GM12891 (cell line): ENCODE results near the gene APBB2.

ENCODE experiments used
- PAX5 ChIP-seq: IDR thresholded peaks from 2 replicates; pipeline ENCODE4 v1.6.1; 2011; ENCODE audit warnings: low read length, moderate library complexity, mild to moderate bottlenecking; ENCODE audit not compliant: insufficient read depth, severe bottlenecking
- POLR2A ChIP-seq: IDR thresholded peaks from 2 replicates; pipeline ENCODE4 v1.6.1; 2011; ENCODE audit warnings: low read depth, low read length, control low read depth
- POLR2AphosphoS5 ChIP-seq: IDR thresholded peaks from 2 replicates; pipeline ENCODE4 v1.6.1; 2011; ENCODE audit warnings: low read depth, low read length, control low read depth
- SPI1 ChIP-seq: IDR thresholded peaks from 2 replicates; pipeline ENCODE4 v1.6.1; 2011; ENCODE audit warnings: low read depth, low read length, control low read depth
- TAF1 ChIP-seq: IDR thresholded peaks from 2 replicates; pipeline ENCODE4 v1.6.1; 2011; ENCODE audit warnings: low read depth, low read length, control low read depth

DNA sequence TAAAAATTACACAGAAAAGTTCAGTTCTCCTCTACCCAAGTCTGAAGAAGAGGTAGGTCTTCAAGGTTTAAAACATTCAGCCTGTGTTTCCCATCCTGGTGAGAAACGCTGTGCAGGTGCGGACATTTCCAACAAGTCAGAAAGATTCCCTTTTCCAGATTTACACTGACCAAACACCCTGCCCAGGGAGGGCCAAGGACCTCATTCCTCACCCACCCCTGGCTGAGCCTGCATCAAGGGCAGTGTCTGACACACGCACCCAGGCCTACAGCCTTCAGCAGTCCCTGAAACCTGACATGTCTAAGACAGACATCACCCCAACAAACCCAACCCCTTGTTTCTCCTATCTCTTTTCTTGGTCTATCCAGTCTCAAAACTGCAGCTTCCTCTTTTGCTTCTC is 105.9 kb downstream of the APBB2 start:
- TF ChIP-seq POLR2A (no peak), POLR2AphosphoS5 (no peak), PAX5 (no peak), TAF1 (no peak), SPI1 (no peak)
